ENCODE results near the gene RAB10. TPM values are rescaled to one million over a fixed set of nuclear protein-coding genes. Genes with fewer than 3 reads are reported as not detected.
"Not testable (repeated sequence)": the region's sequence is repeated elsewhere in the genome, so short reads cannot be mapped to it uniquely, and the experiment has no call there.

The RAB10 gene
- total and polyA plus RNA-seq, 8 donors, result 16.5 to 62.9 (median 37.8) TPM

DNA sequence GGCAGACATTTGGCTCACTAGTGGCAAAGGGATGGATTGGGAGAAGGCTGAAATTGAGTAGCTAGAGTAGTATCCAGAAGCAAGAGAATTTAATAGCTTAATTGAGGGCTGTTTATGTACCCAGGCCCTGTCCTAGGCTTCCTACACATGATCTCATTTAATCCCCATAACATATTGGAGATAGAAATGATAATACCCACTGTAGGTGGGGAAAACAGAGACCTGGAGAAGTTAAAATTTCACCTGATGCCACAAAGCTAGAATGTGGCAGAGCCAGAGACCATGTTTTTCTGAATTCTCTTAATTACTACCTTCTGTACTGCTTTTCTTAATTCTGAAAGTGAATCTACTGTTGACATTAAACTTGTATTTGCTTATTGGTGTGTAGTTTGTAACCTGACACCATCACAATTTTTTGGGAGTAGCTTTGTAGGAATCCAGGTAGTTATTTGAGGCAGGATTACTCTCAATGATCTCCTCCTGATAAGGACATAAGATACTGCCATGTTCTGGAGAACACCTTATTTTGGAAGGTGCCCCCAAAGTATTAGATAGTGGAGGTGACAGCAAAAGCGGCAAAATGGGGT is 42.2 kb downstream of the RAB10 start:
- Histone ChIP-seq H3K36me3 (no peaks in the 10 kb centered on the region), H3K9me3 (no peaks in the 10 kb centered on the region), H3K27ac (no peak overlapping the region), H3K27me3 (no peaks in the 10 kb centered on the region), H3K4me1 (peaks cover 14 to 28% (median 23%) of the 10 kb centered on the region in 3 donors), H3K4me3 (no peak overlapping the region)
- FAIRE-seq (no peak), DNase-seq (no peak), ATAC-seq (peak in 3 of 4 donors; percentile 57 to 69 (median 67))
- intact Hi-C loops (cut with DNase I), result no loop called here
- WGBS, 2 donors, result 98 to 100% methylated on average over 1 of the region's 1 CpG
- TF ChIP-seq, protein P1, sequence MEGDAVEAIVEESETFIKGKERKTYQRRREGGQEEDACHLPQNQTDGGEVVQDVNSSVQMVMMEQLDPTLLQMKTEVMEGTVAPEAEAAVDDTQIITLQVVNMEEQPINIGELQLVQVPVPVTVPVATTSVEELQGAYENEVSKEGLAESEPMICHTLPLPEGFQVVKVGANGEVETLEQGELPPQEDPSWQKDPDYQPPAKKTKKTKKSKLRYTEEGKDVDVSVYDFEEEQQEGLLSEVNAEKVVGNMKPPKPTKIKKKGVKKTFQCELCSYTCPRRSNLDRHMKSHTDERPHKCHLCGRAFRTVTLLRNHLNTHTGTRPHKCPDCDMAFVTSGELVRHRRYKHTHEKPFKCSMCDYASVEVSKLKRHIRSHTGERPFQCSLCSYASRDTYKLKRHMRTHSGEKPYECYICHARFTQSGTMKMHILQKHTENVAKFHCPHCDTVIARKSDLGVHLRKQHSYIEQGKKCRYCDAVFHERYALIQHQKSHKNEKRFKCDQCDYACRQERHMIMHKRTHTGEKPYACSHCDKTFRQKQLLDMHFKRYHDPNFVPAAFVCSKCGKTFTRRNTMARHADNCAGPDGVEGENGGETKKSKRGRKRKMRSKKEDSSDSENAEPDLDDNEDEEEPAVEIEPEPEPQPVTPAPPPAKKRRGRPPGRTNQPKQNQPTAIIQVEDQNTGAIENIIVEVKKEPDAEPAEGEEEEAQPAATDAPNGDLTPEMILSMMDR (IDR thresholded peaks at IDR 0.05), result no peak

DNA sequence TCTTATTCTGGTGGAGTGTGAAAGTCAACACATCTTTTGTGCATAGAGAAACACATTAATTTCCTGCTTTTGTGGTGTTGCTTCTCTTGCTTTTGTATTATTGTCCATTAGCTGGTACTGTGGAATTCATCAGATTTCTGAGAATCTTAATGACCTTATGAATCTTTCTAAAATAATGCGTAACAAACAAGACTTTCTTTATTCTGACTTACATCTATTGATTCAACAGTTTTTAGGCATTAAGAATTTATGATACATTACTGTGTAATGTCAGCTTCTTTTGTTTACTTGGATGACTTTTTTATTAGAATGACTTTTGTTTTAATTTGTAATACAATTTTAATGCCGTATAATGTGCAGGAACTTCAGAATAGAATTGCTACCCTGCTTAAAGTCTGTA is 43.4 kb downstream of the RAB10 start:
- Histone ChIP-seq H3K9me3 (no peaks in the 10 kb centered on the region), H3K4me3 (no peak overlapping the region), H3K36me3 (no peaks in the 10 kb centered on the region), H3K27ac (no peak overlapping the region), H3K4me1 (peaks cover 14 to 28% (median 23%) of the 10 kb centered on the region in 3 donors), H3K27me3 (no peaks in the 10 kb centered on the region)
- DNase-seq (no peak), ATAC-seq (no peak), FAIRE-seq (no peak)
- TF ChIP-seq, protein P1 (IDR thresholded peaks at IDR 0.05), result no peak
- intact Hi-C loops (cut with DNase I), result no loop called here
- 89 to 92% methylated on average over 2 of the region's 2 CpGs for WGBS, 2 donors

DNA sequence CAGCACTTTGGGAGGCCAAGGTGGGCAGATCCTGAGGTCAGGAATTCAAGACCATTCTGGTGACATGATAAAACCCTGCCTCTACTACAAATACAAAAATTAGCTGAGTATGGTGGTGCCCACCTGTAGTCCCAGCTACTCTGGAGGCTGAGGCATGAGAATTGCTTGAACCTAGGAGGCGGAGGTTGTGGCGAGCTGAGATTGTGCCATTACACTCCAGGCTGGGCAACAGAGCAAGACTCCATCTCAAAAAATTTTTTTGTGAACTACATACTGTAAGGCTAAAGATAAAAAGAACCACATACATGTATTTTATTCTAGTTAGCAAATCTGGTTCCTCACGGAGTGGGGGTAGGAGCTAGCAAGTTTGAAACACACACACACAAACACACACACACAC is 45.1 kb downstream of the RAB10 start:
- H3K4me3 ChIP-seq, result no peak overlapping the region
- FAIRE-seq (no peak), DNase-seq (no peak), ATAC-seq (no peak)
- intact Hi-C loops (cut with DNase I), result no loop called here
- TF ChIP-seq, protein P1 (IDR thresholded peaks at IDR 0.05), result no peak
- no peak overlapping the region for H3K27ac ChIP-seq
- WGBS, 2 donors, result 98 to 100% methylated on average over 3 of the region's 3 CpGs
- no peaks in the 10 kb centered on the region for H3K36me3 ChIP-seq
- H3K9me3 ChIP-seq, result no peaks in the 10 kb centered on the region
- peaks cover 3 to 23% (median 23%) of the 10 kb centered on the region in 3 donors for H3K4me1 ChIP-seq
- no peaks in the 10 kb centered on the region for H3K27me3 ChIP-seq

DNA sequence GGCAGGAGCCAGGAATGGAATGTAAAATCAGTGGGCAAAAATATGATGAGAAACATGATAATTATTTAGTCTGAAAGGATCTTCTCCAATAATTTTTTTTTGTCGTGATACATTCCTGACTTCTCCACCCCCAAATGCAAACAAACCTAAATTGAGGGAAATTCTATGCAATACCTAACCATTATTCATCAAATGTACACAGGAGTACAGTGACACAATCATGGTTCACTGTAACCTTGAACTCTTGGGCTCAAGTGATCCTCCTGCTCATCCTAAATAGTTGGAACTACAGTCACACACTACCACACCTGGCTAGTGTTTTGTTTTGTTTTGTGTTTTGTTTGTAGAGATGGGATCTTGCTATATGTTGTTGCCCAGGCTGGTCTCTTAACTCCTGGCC is 46.5 kb downstream of the RAB10 start:
- no peak overlapping the region for H3K27ac ChIP-seq
- WGBS, 2 donors, result 96 to 100% methylated on average over 1 of the region's 1 CpG
- no peak for DNase-seq
- FAIRE-seq, result no peak
- no peaks in the 10 kb centered on the region for H3K27me3 ChIP-seq
- intact Hi-C loops (cut with DNase I), result no loop called here
- no peaks in the 10 kb centered on the region for H3K36me3 ChIP-seq
- TF ChIP-seq, protein P1 (IDR thresholded peaks at IDR 0.05), result no peak
- H3K9me3 ChIP-seq, result no peaks in the 10 kb centered on the region
- ATAC-seq, result no peak
- H3K4me3 ChIP-seq, result no peak overlapping the region
- peaks cover 0 to 11% (median 10%) of the 10 kb centered on the region in 3 donors for H3K4me1 ChIP-seq

DNA sequence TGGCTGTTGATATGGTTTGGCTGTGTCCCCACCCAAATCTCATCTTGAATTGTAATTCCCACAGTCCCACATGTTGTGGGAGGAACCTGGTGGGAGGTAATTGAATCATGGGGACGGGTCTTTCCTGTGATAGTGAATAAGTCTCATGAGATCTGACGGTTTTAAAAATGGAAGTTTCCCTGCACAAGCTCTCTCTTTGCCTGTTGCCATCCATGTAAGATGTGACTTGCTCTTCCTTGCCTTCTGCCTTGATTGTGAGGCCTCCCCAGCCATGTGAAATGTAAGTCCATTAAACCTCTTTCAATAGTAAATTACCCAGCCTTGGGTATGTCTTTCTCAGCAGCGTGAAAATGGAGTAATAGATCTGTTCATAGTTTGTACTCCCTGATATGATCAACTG is 47.0 kb downstream of the RAB10 start:
- DNase-seq; FAIRE-seq; H3K36me3 ChIP-seq; H3K27ac ChIP-seq; ATAC-seq; H3K4me1 ChIP-seq; intact Hi-C loops (cut with DNase I); H3K4me3 ChIP-seq; H3K9me3 ChIP-seq; H3K27me3 ChIP-seq: not testable (repeated sequence)
- WGBS, 2 donors, result 97 to 99% methylated on average over 3 of the region's 3 CpGs
